ENCODE data around the gene SLC26A9. TPM values are rescaled to one million over a fixed set of nuclear protein-coding genes. Genes with fewer than 3 reads are reported as not detected.

The SLC26A9 gene
- total RNA-seq, 1 experiment from 2014 or later, result not detected

DNA sequence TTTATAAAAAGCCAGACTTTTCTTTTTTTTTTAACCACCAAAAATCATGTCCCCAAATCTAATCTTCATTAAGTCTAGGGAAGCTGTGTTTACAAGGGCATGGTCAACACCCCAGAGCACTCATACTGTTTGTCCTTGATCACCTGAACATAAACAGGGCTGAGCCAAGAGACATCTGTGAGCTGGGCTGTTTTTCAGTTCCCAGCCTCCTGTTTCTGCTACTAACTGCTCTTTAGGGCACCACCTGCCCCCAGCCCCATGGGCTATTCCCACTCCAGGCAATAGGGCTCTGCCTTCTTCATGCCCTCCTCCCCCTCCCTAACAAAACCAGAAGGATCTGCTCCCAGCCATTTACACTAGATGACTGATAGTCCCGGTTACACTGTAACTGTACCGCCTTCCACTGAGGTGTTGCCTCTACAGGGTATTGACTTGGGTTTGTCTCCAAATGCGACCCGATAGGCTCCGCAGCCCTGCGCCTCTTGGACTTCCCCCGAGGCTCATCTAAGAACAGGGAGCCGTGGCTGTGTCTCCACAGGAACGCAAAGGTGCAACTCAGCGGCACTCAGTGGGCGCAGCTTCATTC, 11.7 kb upstream of the SLC26A9 start:
- H3K4me3 ChIP-seq (ENCODE audit: low read depth, low read length, poor library complexity, severe bottlenecking), result no peak overlapping the region
- CTCF ChIA-PET, result no interaction called here
- no peaks in the 10 kb centered on the region for H3K36me3 ChIP-seq (ENCODE audit: insufficient read depth, low read length, poor library complexity, severe bottlenecking)
- intact Hi-C loops (cut with micrococcal nuclease; ENCODE audit: unreplicated experiment), result no loop called here
- H3K27ac ChIP-seq (ENCODE audit: low read depth, low read length, poor library complexity, severe bottlenecking), result no peak overlapping the region
- POLR2A ChIA-PET (ENCODE audit: low non-redundant PET), result no interaction called here
- no peak for DNase-seq (ENCODE audit: low spot score)
- H3K4me1 ChIP-seq (ENCODE audit: insufficient read depth, low read length, poor library complexity, severe bottlenecking), result no peaks in the 10 kb centered on the region
- H3K27me3 ChIP-seq (replicated peaks; ENCODE audit: insufficient read depth, low read depth, low read length, poor library complexity), result peaks cover 7% of the 10 kb centered on the region
- H3K9me3 ChIP-seq (ENCODE audit: low read depth, low read length, poor library complexity, severe bottlenecking), result no peaks in the 10 kb centered on the region
- BruUV-seq (replicated peaks), result no TSS peak
- no peak for TF ChIP-seq EZH2 (IDR thresholded peaks at IDR 0.05; ENCODE audit: borderline replicate concordance, low read depth, low read length, poor library complexity, severe bottlenecking)
- TF ChIP-seq, protein P1, sequence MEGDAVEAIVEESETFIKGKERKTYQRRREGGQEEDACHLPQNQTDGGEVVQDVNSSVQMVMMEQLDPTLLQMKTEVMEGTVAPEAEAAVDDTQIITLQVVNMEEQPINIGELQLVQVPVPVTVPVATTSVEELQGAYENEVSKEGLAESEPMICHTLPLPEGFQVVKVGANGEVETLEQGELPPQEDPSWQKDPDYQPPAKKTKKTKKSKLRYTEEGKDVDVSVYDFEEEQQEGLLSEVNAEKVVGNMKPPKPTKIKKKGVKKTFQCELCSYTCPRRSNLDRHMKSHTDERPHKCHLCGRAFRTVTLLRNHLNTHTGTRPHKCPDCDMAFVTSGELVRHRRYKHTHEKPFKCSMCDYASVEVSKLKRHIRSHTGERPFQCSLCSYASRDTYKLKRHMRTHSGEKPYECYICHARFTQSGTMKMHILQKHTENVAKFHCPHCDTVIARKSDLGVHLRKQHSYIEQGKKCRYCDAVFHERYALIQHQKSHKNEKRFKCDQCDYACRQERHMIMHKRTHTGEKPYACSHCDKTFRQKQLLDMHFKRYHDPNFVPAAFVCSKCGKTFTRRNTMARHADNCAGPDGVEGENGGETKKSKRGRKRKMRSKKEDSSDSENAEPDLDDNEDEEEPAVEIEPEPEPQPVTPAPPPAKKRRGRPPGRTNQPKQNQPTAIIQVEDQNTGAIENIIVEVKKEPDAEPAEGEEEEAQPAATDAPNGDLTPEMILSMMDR (conservative IDR thresholded peaks at IDR 0.05; ENCODE audit: low read depth, low read length), result no peak

DNA sequence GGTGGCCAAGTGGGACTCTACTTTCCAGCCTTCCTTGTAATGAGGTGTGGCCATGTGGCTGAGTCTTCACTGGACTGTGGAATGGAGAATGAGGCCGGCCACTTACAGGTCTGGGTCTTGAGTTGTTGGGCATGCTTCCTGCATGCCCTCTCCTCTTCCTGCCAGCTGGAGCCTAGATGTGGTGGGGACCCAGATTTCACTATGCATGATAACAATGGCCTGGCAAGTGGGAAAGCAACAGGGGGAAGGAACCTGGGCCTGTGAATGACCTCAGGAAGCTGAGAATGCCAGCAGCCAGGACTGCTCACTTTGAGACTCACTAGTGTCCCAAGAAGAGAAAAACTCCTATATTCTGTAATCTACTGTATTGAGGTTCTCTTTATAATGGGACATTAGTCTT, 8.5 kb upstream of the SLC26A9 start:
- Histone ChIP-seq H3K36me3 (ENCODE audit: insufficient read depth, low read length, poor library complexity, severe bottlenecking) (no peaks in the 10 kb centered on the region), H3K27me3 (replicated peaks; ENCODE audit: insufficient read depth, low read depth, low read length, poor library complexity) (peaks cover 11% of the 10 kb centered on the region), H3K4me3 (ENCODE audit: low read depth, low read length, poor library complexity, severe bottlenecking) (no peak overlapping the region), H3K27ac (ENCODE audit: low read depth, low read length, poor library complexity, severe bottlenecking) (no peak overlapping the region), H3K4me1 (ENCODE audit: insufficient read depth, low read length, poor library complexity, severe bottlenecking) (no peaks in the 10 kb centered on the region), H3K9me3 (ENCODE audit: low read depth, low read length, poor library complexity, severe bottlenecking) (no peaks in the 10 kb centered on the region)
- TF ChIP-seq, protein P1 (conservative IDR thresholded peaks at IDR 0.05; ENCODE audit: low read depth, low read length), result no peak
- no peak for TF ChIP-seq EZH2 (IDR thresholded peaks at IDR 0.05; ENCODE audit: borderline replicate concordance, low read depth, low read length, poor library complexity, severe bottlenecking)
- BruUV-seq (replicated peaks), result no TSS peak
- CTCF ChIA-PET, result interaction anchor here (1.1 kb wide), 1 partner anchor 25 kb away, joined by 3 read pairs; no protein-coding TSS in a partner anchor
- DNase-seq (ENCODE audit: low spot score), result no peak
- intact Hi-C loops (cut with micrococcal nuclease; ENCODE audit: unreplicated experiment), result no loop called here
- POLR2A ChIA-PET (ENCODE audit: low non-redundant PET), result no interaction called here

DNA sequence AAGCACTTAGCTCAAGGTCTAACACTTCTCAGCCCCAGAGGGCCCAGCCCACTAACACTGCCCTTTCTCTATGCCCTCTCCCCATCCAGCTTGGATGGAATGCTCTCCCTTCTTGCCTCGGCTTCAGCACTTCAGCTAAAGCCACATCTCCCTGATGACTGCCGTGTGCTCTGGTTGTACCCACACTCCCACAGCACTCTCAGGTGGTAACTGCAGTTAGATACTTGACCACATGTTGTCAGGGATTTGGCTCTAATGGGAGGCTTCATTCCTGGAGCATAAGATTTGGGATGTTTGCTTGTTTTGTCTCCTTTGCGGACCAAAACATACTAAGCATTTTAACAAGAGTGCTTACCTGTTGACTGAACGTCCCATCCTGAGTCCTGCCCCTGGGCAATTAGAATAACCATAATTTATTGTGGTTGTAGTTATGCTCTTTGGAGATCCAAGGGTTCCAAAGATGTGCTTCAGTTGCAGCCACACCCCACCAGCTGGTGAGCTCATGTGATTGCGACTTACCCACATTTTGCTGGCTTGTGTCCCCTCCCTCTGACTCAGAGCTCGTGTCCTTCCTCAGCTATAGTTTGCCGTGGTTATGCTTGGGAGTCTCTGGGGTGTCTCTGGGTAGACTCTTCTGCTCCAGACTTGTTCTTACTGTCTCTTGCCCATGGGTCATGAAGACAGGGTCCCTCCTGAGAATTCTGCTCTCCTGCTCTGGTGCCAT, 7.7 kb upstream of the SLC26A9 start:
- no peak for TF ChIP-seq EZH2 (IDR thresholded peaks at IDR 0.05; ENCODE audit: borderline replicate concordance, low read depth, low read length, poor library complexity, severe bottlenecking)
- TF ChIP-seq, protein P1 (conservative IDR thresholded peaks at IDR 0.05; ENCODE audit: low read depth, low read length), result no peak
- Histone ChIP-seq H3K36me3 (ENCODE audit: insufficient read depth, low read length, poor library complexity, severe bottlenecking) (no peaks in the 10 kb centered on the region), H3K4me1 (ENCODE audit: insufficient read depth, low read length, poor library complexity, severe bottlenecking) (no peaks in the 10 kb centered on the region), H3K27me3 (replicated peaks; ENCODE audit: insufficient read depth, low read depth, low read length, poor library complexity) (peaks cover 14% of the 10 kb centered on the region), H3K4me3 (ENCODE audit: low read depth, low read length, poor library complexity, severe bottlenecking) (no peak overlapping the region), H3K27ac (ENCODE audit: low read depth, low read length, poor library complexity, severe bottlenecking) (no peak overlapping the region), H3K9me3 (ENCODE audit: low read depth, low read length, poor library complexity, severe bottlenecking) (no peaks in the 10 kb centered on the region)
- no TSS peak for BruUV-seq (replicated peaks)
- no peak for DNase-seq (ENCODE audit: low spot score)
- ChIA-PET POLR2A (ENCODE audit: low non-redundant PET) (interaction anchor here (0.8 kb wide), 1 partner anchor 9 kb away, joined by 5 read pairs; no protein-coding TSS in a partner anchor), CTCF (interaction anchor here (1.1 kb wide), 1 partner anchor 26 kb away, joined by 3 read pairs; no protein-coding TSS in a partner anchor)
- intact Hi-C loops (cut with micrococcal nuclease; ENCODE audit: unreplicated experiment), result no loop called here

Data from A673 (cell line).